HepG2 (cell line): Measurements from ENCODE around the gene SWSAP1. TPM values are rescaled to one million over a fixed set of nuclear protein-coding genes. Genes with fewer than 3 reads are reported as not detected.
A peak's percentile ranks its signal among the peaks of the same experiment; 100 is the strongest.

Source experiments
- ARNT ChIP-seq: fragments of 450-650 bp; IDR thresholded peaks from 2 replicates; pipeline ENCODE4 v1.6.1; 2017
- CEBPB ChIP-seq: IDR thresholded peaks from 2 replicates; pipeline ENCODE4 v1.6.1; 2011; ENCODE audit warnings: low read depth, low read length, improper control_type of control experiment, borderline replicate concordance
- FOXC1 ChIP-seq: sonication (generic); formaldehyde crosslinking; IDR thresholded peaks from 2 replicates; pipeline ENCODE4 v1.8.0; 2022; ENCODE audit warnings: mild to moderate bottlenecking, missing genetic modification reagents, borderline replicate concordance
- HDAC2 ChIP-seq: sonication (generic); formaldehyde crosslinking; IDR thresholded peaks from 2 replicates; pipeline ENCODE4 v1.4.0; 2020; ENCODE audit warnings: missing genetic modification reagents
- KDM2A ChIP-seq: sonication (generic); formaldehyde crosslinking; IDR thresholded peaks from 2 replicates; pipeline ENCODE4 v1.4.0; 2020; ENCODE audit warnings: low read depth, missing genetic modification reagents, borderline replicate concordance
- MTA1 ChIP-seq: sonication (generic); formaldehyde crosslinking; IDR thresholded peaks from 2 replicates; pipeline ENCODE4 v1.4.0; 2020; ENCODE audit warnings: missing genetic modification reagents, mild to moderate bottlenecking, borderline replicate concordance
- NFIB ChIP-seq: sonication (generic); formaldehyde crosslinking; IDR thresholded peaks from 2 replicates; pipeline ENCODE4 v1.9.0; 2021; ENCODE audit warnings: missing genetic modification reagents, mild to moderate bottlenecking, borderline replicate concordance
- PHF20 ChIP-seq: sonication (generic); formaldehyde crosslinking; IDR thresholded peaks from 2 replicates; pipeline ENCODE4 v1.5.0; 2020; ENCODE audit warnings: mild to moderate bottlenecking, missing genetic modification reagents
- RXRB ChIP-seq: IDR thresholded peaks from 2 replicates; pipeline ENCODE4 v1.6.1; 2016; ENCODE audit warnings: borderline replicate concordance, missing genetic modification reagents, missing compliant biosample characterization
- SAFB2 ChIP-seq: sonication (generic); formaldehyde crosslinking; IDR thresholded peaks from 2 replicates; pipeline ENCODE4 v1.5.1; 2020; ENCODE audit warnings: missing genetic modification reagents, low read depth, mild to moderate bottlenecking, borderline replicate concordance
- SIN3A ChIP-seq: IDR thresholded peaks from 2 replicates; pipeline ENCODE4 v1.6.1; 2011; ENCODE audit warnings: low read depth, mild to moderate bottlenecking, control low read depth, low read length, borderline replicate concordance
- TARDBP ChIP-seq: sonication (generic); formaldehyde crosslinking; IDR thresholded peaks from 2 replicates; pipeline ENCODE4 v1.8.0; 2022; ENCODE audit warnings: mild to moderate bottlenecking, missing genetic modification reagents
- ZNF343 ChIP-seq: sonication (generic); formaldehyde crosslinking; IDR thresholded peaks from 2 replicates; pipeline ENCODE4 v1.4.0; 2020; ENCODE audit warnings: mild to moderate bottlenecking, missing genetic modification reagents
- ZNF777 ChIP-seq: sonication (generic); formaldehyde crosslinking; IDR thresholded peaks from 2 replicates; pipeline ENCODE4 v1.4.0; 2020; ENCODE audit warnings: missing genetic modification reagents
- ZNF816 ChIP-seq: sonication (generic); formaldehyde crosslinking; IDR thresholded peaks from 2 replicates; pipeline ENCODE4 v1.8.0; 2022; ENCODE audit warnings: missing genetic modification reagents, mild to moderate bottlenecking, borderline replicate concordance
- polyA plus RNA-seq, 8 experiments: library from polyadenylated mRNA; depleted of rRNA in 3 of 8; stranded (reverse) in 7 of 8; unstranded in 1 of 8; fragments of >200 nt; fragmentation: Illumina TruSeq in 4 of 8; extraction: Trizol in 4 of 8; gene quantifications; 2 replicates each; pipeline versions ENCODE4 v1.2.1 to v1.2.3, GENCODE V29; 2011 to 2016; ENCODE audit warnings: low read depth in 4 of 8, missing spikeins in 1 of 8, mixed read lengths in 1 of 8; ENCODE audit not compliant: insufficient read depth in 1 of 8
- total RNA-seq, 5 experiments: library from RNA; depleted of rRNA; stranded (reverse); fragments of >200 nt; fragmentation: Illumina TruSeq; extraction: Trizol; gene quantifications; 2 replicates each; pipeline ENCODE4 v1.2.3, GENCODE V29; 2016; ENCODE audit warnings: low read depth in 1 of 5
- TF ChIP-seq, protein P1 (sequence below): sonication (generic); formaldehyde crosslinking; IDR thresholded peaks from 2 replicates; pipeline ENCODE4 v1.4.0; 2020; ENCODE audit warnings: missing genetic modification reagents
- TF ChIP-seq, protein P2 (sequence below): sonication (generic); formaldehyde crosslinking; IDR thresholded peaks from 2 replicates; pipeline ENCODE4 v1.8.1; 2023; ENCODE audit warnings: mild to moderate bottlenecking, moderate library complexity, missing genetic modification reagents
- TF ChIP-seq, protein P3 (sequence below): sonication (generic); formaldehyde crosslinking; IDR thresholded peaks from 2 replicates; pipeline ENCODE4 v1.5.0; 2020; ENCODE audit warnings: missing genetic modification reagents
- TF ChIP-seq, protein P4 (sequence below): sonication (generic); formaldehyde crosslinking; IDR thresholded peaks from 2 replicates; pipeline ENCODE4 v1.4.0; 2020; ENCODE audit warnings: mild to moderate bottlenecking, low read depth, missing genetic modification reagents

Gene SWSAP1
- total and polyA plus RNA-seq, 2 of the 13 experiments (the other 11 are each of a cell fraction or from before 2014, with no cell fraction given), result 2.7 to 3.3 TPM

DNA sequence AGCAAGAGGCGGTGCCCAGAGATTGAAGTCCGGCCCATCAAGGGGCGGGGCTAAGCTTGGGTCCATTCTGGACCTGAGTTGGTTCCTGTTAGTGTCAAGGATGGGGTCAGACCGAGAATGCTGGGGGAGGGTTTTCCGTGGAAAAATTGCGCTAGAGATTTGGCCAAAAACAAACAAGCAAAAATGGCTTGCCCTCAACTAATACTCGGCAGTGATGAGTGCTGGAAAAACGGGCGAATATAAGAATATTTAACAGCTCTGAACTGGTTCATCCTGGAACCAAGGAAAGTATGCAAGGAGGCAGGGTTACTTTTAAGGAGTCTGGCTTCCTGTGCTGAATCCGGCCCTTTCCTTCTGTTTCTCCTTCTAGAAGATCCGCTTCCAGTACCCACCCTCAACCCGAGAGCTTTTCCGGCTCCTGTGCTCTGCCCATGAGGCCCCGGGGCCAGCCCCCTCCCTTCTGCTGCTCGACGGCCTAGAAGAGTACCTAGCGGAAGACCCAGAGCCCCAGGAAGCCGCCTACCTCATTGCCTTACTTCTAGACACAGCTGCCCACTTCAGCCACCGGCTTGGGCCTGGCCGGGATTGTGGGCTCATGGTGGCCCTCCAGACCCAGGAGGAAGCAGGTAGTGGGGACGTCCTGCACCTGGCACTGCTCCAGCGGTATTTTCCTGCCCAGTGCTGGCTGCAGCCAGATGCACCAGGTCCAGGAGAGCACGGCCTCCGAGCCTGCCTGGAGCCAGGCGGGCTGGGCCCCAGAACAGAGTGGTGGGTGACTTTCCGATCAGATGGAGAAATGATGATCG, 880 bp downstream of the SWSAP1 start (continued):
- TF ChIP-seq RXRB (0 out of 2 replicates have a peak, but pooled peaks have one; percentile 8), SIN3A (peak; percentile 74; the same call in 1 of the 2 replicates), ZNF343 (CRISPR knock-in tag) (0 out of 2 replicates have a peak, but pooled peaks have one; percentile 28), TARDBP (CRISPR knock-in tag) (no peak), SAFB2 (CRISPR knock-in tag) (peak; percentile 31; the same call in 1 of the 2 replicates), KDM2A (CRISPR knock-in tag) (peak; percentile 60; the same call in 1 of the 2 replicates), MTA1 (CRISPR knock-in tag) (0 out of 2 replicates have a peak, but pooled peaks have one; percentile 60), ARNT (no peak), FOXC1 (peak; percentile 20; the same call in 1 of the 2 replicates), HDAC2 (CRISPR knock-in tag) (peak; percentile 36), ZNF816 (CRISPR knock-in tag) (peak; percentile 62; the same call in 1 of the 2 replicates), NFIB (CRISPR knock-in tag) (no peak), PHF20 (CRISPR knock-in tag) (peak; percentile 51; the same call in 1 of the 2 replicates), CEBPB (no peak), ZNF777 (peak; percentile 60)
- TF ChIP-seq, protein P1, sequence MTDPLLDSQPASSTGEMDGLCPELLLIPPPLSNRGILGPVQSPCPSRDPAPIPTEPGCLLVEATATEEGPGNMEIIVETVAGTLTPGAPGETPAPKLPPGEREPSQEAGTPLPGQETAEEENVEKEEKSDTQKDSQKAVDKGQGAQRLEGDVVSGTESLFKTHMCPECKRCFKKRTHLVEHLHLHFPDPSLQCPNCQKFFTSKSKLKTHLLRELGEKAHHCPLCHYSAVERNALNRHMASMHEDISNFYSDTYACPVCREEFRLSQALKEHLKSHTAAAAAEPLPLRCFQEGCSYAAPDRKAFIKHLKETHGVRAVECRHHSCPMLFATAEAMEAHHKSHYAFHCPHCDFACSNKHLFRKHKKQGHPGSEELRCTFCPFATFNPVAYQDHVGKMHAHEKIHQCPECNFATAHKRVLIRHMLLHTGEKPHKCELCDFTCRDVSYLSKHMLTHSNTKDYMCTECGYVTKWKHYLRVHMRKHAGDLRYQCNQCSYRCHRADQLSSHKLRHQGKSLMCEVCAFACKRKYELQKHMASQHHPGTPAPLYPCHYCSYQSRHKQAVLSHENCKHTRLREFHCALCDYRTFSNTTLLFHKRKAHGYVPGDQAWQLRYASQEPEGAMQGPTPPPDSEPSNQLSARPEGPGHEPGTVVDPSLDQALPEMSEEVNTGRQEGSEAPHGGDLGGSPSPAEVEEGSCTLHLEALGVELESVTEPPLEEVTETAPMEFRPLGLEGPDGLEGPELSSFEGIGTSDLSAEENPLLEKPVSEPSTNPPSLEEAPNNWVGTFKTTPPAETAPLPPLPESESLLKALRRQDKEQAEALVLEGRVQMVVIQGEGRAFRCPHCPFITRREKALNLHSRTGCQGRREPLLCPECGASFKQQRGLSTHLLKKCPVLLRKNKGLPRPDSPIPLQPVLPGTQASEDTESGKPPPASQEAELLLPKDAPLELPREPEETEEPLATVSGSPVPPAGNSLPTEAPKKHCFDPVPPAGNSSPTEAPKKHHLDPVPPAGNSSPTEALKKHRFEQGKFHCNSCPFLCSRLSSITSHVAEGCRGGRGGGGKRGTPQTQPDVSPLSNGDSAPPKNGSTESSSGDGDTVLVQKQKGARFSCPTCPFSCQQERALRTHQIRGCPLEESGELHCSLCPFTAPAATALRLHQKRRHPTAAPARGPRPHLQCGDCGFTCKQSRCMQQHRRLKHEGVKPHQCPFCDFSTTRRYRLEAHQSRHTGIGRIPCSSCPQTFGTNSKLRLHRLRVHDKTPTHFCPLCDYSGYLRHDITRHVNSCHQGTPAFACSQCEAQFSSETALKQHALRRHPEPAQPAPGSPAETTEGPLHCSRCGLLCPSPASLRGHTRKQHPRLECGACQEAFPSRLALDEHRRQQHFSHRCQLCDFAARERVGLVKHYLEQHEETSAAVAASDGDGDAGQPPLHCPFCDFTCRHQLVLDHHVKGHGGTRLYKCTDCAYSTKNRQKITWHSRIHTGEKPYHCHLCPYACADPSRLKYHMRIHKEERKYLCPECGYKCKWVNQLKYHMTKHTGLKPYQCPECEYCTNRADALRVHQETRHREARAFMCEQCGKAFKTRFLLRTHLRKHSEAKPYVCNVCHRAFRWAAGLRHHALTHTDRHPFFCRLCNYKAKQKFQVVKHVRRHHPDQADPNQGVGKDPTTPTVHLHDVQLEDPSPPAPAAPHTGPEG (CRISPR knock-in tag), result no peak
- TF ChIP-seq, protein P2, sequence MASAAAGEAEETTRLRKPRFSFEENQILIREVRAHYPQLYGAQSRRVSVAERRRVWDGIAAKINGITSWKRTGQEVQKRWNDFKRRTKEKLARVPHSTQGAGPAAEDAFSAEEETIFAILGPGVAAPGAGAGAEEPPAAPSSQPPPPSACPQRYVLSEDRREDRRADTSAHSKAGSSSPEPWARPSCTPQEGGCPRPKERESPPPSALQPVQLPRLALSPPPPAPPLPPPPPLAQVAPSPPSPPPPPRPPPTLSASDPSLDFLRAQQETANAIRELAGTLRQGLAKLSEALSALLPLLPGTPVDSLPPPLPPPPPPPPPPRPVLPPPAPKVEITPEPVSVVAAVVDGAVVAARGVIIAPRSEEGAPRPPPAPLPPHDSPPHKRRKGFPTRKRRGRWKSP (CRISPR knock-in tag), result 0 out of 2 replicates have a peak, but pooled peaks have one; percentile 23
- TF ChIP-seq, protein P3, sequence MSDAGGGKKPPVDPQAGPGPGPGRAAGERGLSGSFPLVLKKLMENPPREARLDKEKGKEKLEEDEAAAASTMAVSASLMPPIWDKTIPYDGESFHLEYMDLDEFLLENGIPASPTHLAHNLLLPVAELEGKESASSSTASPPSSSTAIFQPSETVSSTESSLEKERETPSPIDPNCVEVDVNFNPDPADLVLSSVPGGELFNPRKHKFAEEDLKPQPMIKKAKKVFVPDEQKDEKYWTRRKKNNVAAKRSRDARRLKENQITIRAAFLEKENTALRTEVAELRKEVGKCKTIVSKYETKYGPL (CRISPR knock-in tag), result no peak
- TF ChIP-seq, protein P4, sequence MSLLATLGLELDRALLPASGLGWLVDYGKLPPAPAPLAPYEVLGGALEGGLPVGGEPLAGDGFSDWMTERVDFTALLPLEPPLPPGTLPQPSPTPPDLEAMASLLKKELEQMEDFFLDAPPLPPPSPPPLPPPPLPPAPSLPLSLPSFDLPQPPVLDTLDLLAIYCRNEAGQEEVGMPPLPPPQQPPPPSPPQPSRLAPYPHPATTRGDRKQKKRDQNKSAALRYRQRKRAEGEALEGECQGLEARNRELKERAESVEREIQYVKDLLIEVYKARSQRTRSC, result 0 out of 2 replicates have a peak, but pooled peaks have one; percentile 9
